Superior temporal gyrus (tissue), 1 donor: ENCODE measurements around the gene PGRMC2.

Experiments
- DNase-seq: peaks from one replicate; pipeline ENCODE4 v3.0.0-alpha.2; 2016; ENCODE audit errors: extremely low spot score

Gene PGRMC2

GRCh38 chr4:128220286-128221235 lies 67.1 kb downstream of the PGRMC2 start:
- peak; percentile 54 for DNase-seq
